Dedifferentiated amniotic fluid mesenchymal stem cell (primary cell): Measurements from ENCODE around the gene TPST1.
A peak's percentile ranks its signal among the peaks of the same experiment; 100 is the strongest.
"Not testable (repeated sequence)": the region's sequence is repeated elsewhere in the genome, so short reads cannot be mapped to it uniquely, and the experiment has no call there.

Experiments
- DNase-seq: peaks from one replicate; pipeline ENCODE4 v3.0.0-alpha.2; 2016; ENCODE audit errors: extremely low spot score

The TPST1 gene

GRCh38 chr7:66331883-66332282 lies 126.7 kb downstream of the TPST1 start:
- DNase-seq = no peak

GRCh38 chr7:66333443-66333842 lies 128.3 kb downstream of the TPST1 start:
- DNase-seq = no peak

GRCh38 chr7:66335318-66335717 lies 130.2 kb downstream of the TPST1 start:
- no peak for DNase-seq

GRCh38 chr7:66336760-66337159 lies 131.6 kb downstream of the TPST1 start:
- no peak for DNase-seq

- no peak for DNase-seq
These were observed 134.0 kb downstream of the TPST1 start for GRCh38 chr7:66339141-66339540.

GRCh38 chr7:66344166-66344565 lies 139.0 kb downstream of the TPST1 start:
- DNase-seq = no peak

GRCh38 chr7:66348531-66348930 lies 143.4 kb downstream of the TPST1 start:
- no peak for DNase-seq

GRCh38 chr7:66348959-66349358 lies 143.8 kb downstream of the TPST1 start:
- DNase-seq = no peak

- no peak for DNase-seq
These were observed 146.9 kb downstream of the TPST1 start for GRCh38 chr7:66352071-66352470.

- DNase-seq = peak; percentile 27
These were observed 148.4 kb downstream of the TPST1 start for GRCh38 chr7:66353547-66353946.

GRCh38 chr7:66355756-66356155 lies 150.6 kb downstream of the TPST1 start:
- no peak for DNase-seq

- DNase-seq = no peak
These were observed 151.2 kb downstream of the TPST1 start for GRCh38 chr7:66356277-66356721.

- no peak for DNase-seq
These were observed 152.0 kb downstream of the TPST1 start for GRCh38 chr7:66357087-66357486.

GRCh38 chr7:66359656-66360211 lies 154.6 kb downstream of the TPST1 start:
- DNase-seq = no peak

- no peak for DNase-seq
These were observed 157.0 kb downstream of the TPST1 start for GRCh38 chr7:66362136-66362535.

GRCh38 chr7:66363635-66364034 lies 158.5 kb downstream of the TPST1 start:
- no peak for DNase-seq

GRCh38 chr7:66365031-66365430 lies 159.9 kb downstream of the TPST1 start:
- DNase-seq = not testable (repeated sequence)

- DNase-seq = no peak
These were observed 166.1 kb downstream of the TPST1 start for GRCh38 chr7:66371096-66371824.

GRCh38 chr7:66374141-66374840 lies 169.2 kb downstream of the TPST1 start:
- not testable (repeated sequence) for DNase-seq

- DNase-seq = no peak
These were observed 171.3 kb downstream of the TPST1 start for GRCh38 chr7:66376264-66376945.

- DNase-seq = no peak
These were observed 171.9 kb downstream of the TPST1 start for GRCh38 chr7:66377045-66377444.

- DNase-seq = no peak
These were observed 172.6 kb downstream of the TPST1 start for GRCh38 chr7:66377714-66378113.
